Measurements from ENCODE around the gene ZFPL1.

ZFPL1 gene

GRCh38 chr11:65132238-65132987, 48.4 kb downstream of the ZFPL1 start:
- TF ChIP-seq CTCF (IDR thresholded peaks at IDR 0.05; ENCODE audit: control insufficient read depth, extremely low read depth, insufficient read depth), result no peak
- peak overlapping the region; percentile 100 for H3K4me3 ChIP-seq (ENCODE audit: low read depth, low read length)
- DNase-seq (ENCODE audit: low read depth), result no peak

DNA sequence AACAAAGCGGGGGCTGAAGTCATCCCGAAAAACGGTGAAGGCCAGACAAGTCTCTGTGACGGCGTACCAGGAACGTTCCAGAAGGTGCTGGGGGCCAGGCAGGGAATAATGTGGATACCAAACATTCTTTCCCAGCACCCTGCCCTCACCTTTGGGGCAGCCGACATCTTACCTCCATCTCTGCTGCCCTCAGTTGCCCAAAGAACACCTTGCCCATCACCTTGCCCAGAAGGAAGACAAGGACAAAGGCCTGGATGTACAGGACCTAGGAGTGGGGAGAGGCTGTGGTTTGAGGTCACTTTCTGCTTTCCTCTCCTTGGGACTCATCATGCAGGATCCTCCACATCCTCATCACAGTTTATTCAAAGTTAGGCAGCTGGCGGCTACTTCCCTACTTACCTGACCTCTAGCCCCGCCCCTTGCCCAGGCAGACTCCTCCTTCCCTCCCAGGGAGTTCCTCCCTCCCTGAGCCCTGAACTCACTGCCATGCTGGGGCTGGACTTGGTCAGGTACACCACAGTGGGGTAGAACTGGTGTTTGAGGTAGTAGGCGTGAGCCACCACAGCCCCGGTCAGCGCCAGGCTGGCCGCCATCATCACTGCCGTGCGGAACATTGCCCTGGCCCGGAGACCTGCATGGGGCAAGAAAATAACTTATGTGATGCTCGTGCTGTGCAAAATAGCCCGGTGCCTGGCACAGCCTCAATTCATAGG, 49.1 kb downstream of the ZFPL1 start:
- no peak for TF ChIP-seq CTCF (IDR thresholded peaks at IDR 0.05; ENCODE audit: control insufficient read depth, extremely low read depth, insufficient read depth)
- H3K4me3 ChIP-seq (ENCODE audit: low read depth, low read length), result peak overlapping the region; percentile 100
- peak; percentile 58 for DNase-seq (ENCODE audit: low read depth)

- TF ChIP-seq CTCF (IDR thresholded peaks at IDR 0.05; ENCODE audit: control insufficient read depth, extremely low read depth, insufficient read depth), result no peak
- H3K4me3 ChIP-seq (ENCODE audit: low read depth, low read length), result peak overlapping the region; percentile 100
- DNase-seq (ENCODE audit: low read depth), result no peak
Observed at GRCh38 chr11:65133724-65134123, 49.7 kb downstream of the ZFPL1 start.

GRCh38 chr11:65134240-65134951, 50.4 kb downstream of the ZFPL1 start, which contains the start of gene SYVN1:
SYVN1 (minus strand) TSS chr11:65134519; CDS start chr11:65133601, 918 bp downstream.
- TF ChIP-seq CTCF (IDR thresholded peaks at IDR 0.05; ENCODE audit: control insufficient read depth, extremely low read depth, insufficient read depth), result no peak
- H3K4me3 ChIP-seq (ENCODE audit: low read depth, low read length), result peak within 1 kb of the TSS; percentile 100
- DNase-seq (ENCODE audit: low read depth), result peak; percentile 64

DNA sequence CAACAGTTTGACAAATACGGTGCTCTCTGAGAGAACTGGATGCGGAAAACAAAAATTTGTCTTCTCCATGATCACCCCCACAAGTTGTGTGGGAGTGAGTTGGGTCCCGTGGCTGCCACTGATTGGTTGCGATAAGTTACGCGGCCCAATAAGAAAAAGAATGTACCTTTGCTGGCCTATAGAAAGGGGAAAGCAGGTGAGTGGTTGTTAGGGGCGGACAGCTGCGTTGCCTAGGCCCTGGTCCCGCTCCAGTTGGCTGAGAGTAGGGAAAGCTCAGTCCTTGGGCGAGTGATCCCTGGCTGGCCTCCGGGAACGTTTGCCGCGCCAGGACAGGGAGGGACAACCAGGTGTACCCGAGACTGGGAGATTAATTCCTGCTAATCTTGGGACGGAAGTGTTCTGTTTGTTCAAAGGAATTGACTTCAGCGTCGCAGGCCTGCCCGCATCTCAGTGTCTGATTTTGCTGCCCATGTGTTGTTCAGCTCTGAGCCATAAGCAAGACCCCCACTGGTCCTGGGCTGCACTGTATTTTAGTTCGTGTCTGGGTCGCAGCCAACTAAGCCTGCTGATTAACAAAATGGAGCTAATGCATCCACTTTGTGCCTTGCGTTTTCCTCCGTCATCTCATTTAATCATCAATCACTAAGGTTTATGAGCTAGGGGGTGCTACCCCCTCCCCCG, 51.1 kb downstream of the ZFPL1 start:
- no peak for TF ChIP-seq CTCF (IDR thresholded peaks at IDR 0.05; ENCODE audit: control insufficient read depth, extremely low read depth, insufficient read depth)
- DNase-seq (ENCODE audit: low read depth), result peak; percentile 100

GRCh38 chr11:65135633-65136145, 51.7 kb downstream of the ZFPL1 start:
- DNase-seq (ENCODE audit: low read depth), result no peak
- TF ChIP-seq CTCF (IDR thresholded peaks at IDR 0.05; ENCODE audit: control insufficient read depth, extremely low read depth, insufficient read depth), result no peak
- peak overlapping the region; percentile 100 for H3K4me3 ChIP-seq (ENCODE audit: low read depth, low read length)

More for the DNA sequence above, 51.1 kb downstream of the ZFPL1 start:
- H3K4me3 ChIP-seq (ENCODE audit: low read depth, low read length), result peak overlapping the region; percentile 100

All from LNCaP clone FGC (cell line).